Ovary (tissue), 9 donors: Measurements from ENCODE around the gene C19orf18. TPM values are rescaled to one million over a fixed set of nuclear protein-coding genes. Genes with fewer than 3 reads are reported as not detected.

Source experiments
- DNase-seq, 5 donors: peaks; one replicate each; pipeline ENCODE4 v3.0.0-alpha.2; 2019 to 2020
- H3K27ac ChIP-seq, 2 donors: fragments of 200-600 bp; one replicate each; pipeline versions ENCODE4 v1.5.1 to v1.8.0; 2019 to 2022
- H3K27me3 ChIP-seq: fragments of 200-600 bp; one replicate; pipeline ENCODE4 v1.8.0; 2022
- H3K36me3 ChIP-seq: fragments of 200-600 bp; sonication (generic); one replicate; pipeline ENCODE4 v1.5.1; 2019
- H3K4me1 ChIP-seq: one replicate; pipeline ENCODE4 v1.8.1; 2013; ENCODE audit warnings: mild to moderate bottlenecking, moderate library complexity; ENCODE audit not compliant: insufficient read depth
- H3K4me3 ChIP-seq: fragments of 200-600 bp; sonication (generic); one replicate; pipeline ENCODE4 v1.5.1; 2017
- H3K9me3 ChIP-seq, 2 donors: fragments of 200-600 bp in 1 of 2; sonication (generic) in 1 of 2; one replicate each; pipeline versions ENCODE4 v1.5.1 to v1.8.1; 2013 to 2019; ENCODE audit warnings: mild to moderate bottlenecking in 1 of 2, moderate library complexity in 1 of 2
- CTCF ChIP-seq, 3 donors: fragments of 450-650 bp in 2 of 3; fragments of 200-600 bp in 1 of 3; IDR thresholded peaks; one replicate each; pipeline versions ENCODE4 v1.5.1 to v1.8.0; 2016 to 2022; ENCODE audit warnings: antibody characterized with exemption in 3 of 3, mild to moderate bottlenecking in 1 of 3
- EP300 ChIP-seq: sonication (generic); formaldehyde crosslinking; IDR thresholded peaks from one replicate; pipeline ENCODE4 v1.6.1; 2017; ENCODE audit warnings: antibody characterized with exemption
- POLR2A ChIP-seq: fragments of 450-650 bp; IDR thresholded peaks from one replicate; pipeline ENCODE4 v1.6.1; 2017; ENCODE audit warnings: antibody characterized with exemption, mild to moderate bottlenecking, moderate library complexity
- WGBS, 3 donors: extraction: QIAGEN DNeasy Blood & Tissue Kit in 1 of 3; methylation state at CpG; one replicate each; pipeline versions ENCODE4 v1.1.5 to v1.1.7; 2013 to 2017; 5-methylcytosine and 5-hydroxymethylcytosine counted together
- intact Hi-C, 4 donors: fragments of 100-400 bp; cut with DNase I; formaldehyde crosslinking; loops; one replicate each; pipeline versions ENCODE4 v1.11.0 to v1.15.1; 2022 to 2023
- polyA plus RNA-seq, 2 donors: library from polyadenylated mRNA; stranded (reverse); fragments of 200-250 nt in 1 of 2; fragments of 350-450 nt in 1 of 2; fragmentation: Illumina TruSeq in 1 of 2; extraction: RNeasy Lipid Tissue Mini Kit (QIAGEN cat#74804) in 1 of 2; gene quantifications; one replicate each; pipeline ENCODE4 v1.2.3, GENCODE V29; 2013 to 2014
- total RNA-seq, 7 donors: library from RNA; depleted of rRNA in 2 of 7; stranded (reverse); fragments of >200 nt in 2 of 7; fragmentation: NEBNext Ultra II Directional in 3 of 7; extraction: Animal tissue kit (Norgen Biotek cat#: 25700) in 3 of 7; gene quantifications; one replicate each; pipeline versions ENCODE4 v1.1.0 to v1.2.4, GENCODE V29; 2016 to 2023
- donor health status: DM: no; HTN: no; CAD: no; lungs with moderate emphysema.
- donor health status: DM: no; HTN: no; CAD: no.
- donor health status: Bipolar disorder and iron deficiency.
- donor health status: DM: yes; HTN: yes; CAD: no.
- donor health status: DM: no; HTN: no; CAD: no.
- donor health status: DM: yes; HTN: yes; CAD: no.

Gene C19orf18
- total and polyA plus RNA-seq, 9 donors = 0.36 to 2.4 (median 1.4) TPM

DNA sequence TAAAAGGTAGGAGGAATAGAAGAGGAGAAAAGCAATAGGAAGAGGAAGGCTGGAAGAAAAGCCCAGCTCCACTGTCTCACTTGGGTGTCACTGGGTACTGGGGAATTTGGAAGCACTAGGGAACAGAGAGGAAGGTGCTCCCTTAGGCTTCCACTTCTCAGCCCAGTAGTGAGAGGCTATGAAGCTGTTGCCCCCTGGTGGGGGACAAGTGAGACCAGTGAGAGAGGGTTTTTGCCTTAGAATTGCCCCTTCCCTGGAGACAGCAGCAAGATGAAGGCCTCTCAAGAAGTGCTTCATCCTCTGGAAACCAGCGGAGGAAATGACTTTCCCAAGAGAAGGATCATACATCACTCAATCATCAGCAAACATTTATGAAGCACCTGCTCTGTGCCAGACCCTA is 33.0 kb upstream of the C19orf18 start:
- no peak for TF ChIP-seq POLR2A
- no peak for TF ChIP-seq EP300
- no peak for TF ChIP-seq CTCF (IDR thresholded peaks at IDR 0.05)
- intact Hi-C loops = loop anchor here in 1 of 4 donors (10.0 kb wide), 1 partner anchor 148 kb away; the partner anchor contains the start of gene ZNF329
- no peak overlapping the region for H3K27ac ChIP-seq
- H3K4me3 ChIP-seq = no peak overlapping the region
- H3K27me3 ChIP-seq = no peaks in the 10 kb centered on the region
- WGBS, 3 donors = 86 to 95% (median 91%) methylated on average over 1 of the region's 1 CpG
- no peak for DNase-seq
- H3K9me3 ChIP-seq = peaks cover 0 to 38% of the 10 kb centered on the region in 2 donors
- peaks cover 4% of the 10 kb centered on the region for H3K4me1 ChIP-seq
- H3K36me3 ChIP-seq = no peaks in the 10 kb centered on the region

- DNase-seq = peak in 1 of 5 donors; percentile 21
- Histone ChIP-seq H3K27ac (peak overlapping the region in 1 of 2 donors; percentile 86), H3K4me3 (peak overlapping the region; percentile 90), H3K27me3 (no peaks in the 10 kb centered on the region), H3K36me3 (no peaks in the 10 kb centered on the region), H3K9me3 (peaks cover 0 to 49% of the 10 kb centered on the region in 2 donors), H3K4me1 (peaks cover 10% of the 10 kb centered on the region)
- WGBS, 3 donors = 24 to 27% (median 26%) methylated on average over 31 of the region's 31 CpGs
- intact Hi-C loops = loop anchor here in 1 of 4 donors (10.0 kb wide), 1 partner anchor 152 kb away; the partner anchor contains the start of gene ZNF329
- no peak for TF ChIP-seq POLR2A
- no peak for TF ChIP-seq CTCF (IDR thresholded peaks at IDR 0.05)
- no peak for TF ChIP-seq EP300
Measured at GRCh38 chr19:58003174-58003828, 29.0 kb upstream of the C19orf18 start.

- TF ChIP-seq CTCF (IDR thresholded peaks at IDR 0.05) = no peak
- peak; percentile 83 for TF ChIP-seq POLR2A
- 0 to 1% (median 0%) methylated on average over 88 to 91 of the region's 91 CpGs for WGBS, 3 donors
- Histone ChIP-seq H3K4me1 (peaks cover 10% of the 10 kb centered on the region), H3K36me3 (no peaks in the 10 kb centered on the region), H3K4me3 (peak within 1 kb of the TSS; percentile 90), H3K9me3 (peaks cover 0 to 49% of the 10 kb centered on the region in 2 donors), H3K27me3 (no peaks in the 10 kb centered on the region), H3K27ac (peak within 1 kb of the TSS; percentile 72 to 86)
- peak; percentile 83 to 91 (median 86) for DNase-seq
- intact Hi-C loops = loop anchor here in 1 of 4 donors (10.0 kb wide), 1 partner anchor 152 kb away; the partner anchor contains the start of gene ZNF329
Measured at GRCh38 chr19:58002384-58003173, 28.2 kb upstream of the C19orf18 start, which contains the start of gene ZNF606. Gene ZNF606, minus strand, starts transcription at chr19:58002820. Its CDS starts 1,501 bp downstream, at chr19:58001319.

DNA sequence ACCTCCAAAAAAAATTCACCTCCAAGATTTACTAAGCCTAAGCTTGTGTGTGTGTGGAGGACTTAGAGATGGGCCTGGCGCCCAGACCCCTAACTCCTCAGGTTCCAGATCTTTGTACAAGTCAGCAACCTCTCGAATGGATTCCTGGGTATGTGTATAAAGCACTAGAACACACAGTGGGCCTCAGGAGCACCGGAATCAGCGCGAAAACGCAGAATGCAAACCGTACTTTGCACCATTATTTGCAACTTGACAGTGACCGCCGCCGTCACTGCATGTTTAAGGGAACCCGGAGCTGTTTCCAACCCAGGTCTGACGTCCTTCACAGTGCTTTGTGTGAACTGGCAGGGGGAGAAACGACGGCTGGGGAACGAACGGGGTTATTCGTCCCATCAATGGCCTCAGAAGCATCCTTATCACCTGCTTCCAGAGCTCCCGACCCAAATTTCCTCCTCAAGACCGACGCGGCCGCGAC is 27.6 kb upstream of the C19orf18 start:
- intact Hi-C loops = loop anchor here in 1 of 4 donors (10.0 kb wide), 1 partner anchor 153 kb away; the partner anchor contains the start of gene ZNF329
- WGBS, 3 donors = 3 to 4% (median 3%) methylated on average over 23 of the region's 23 CpGs
- TF ChIP-seq CTCF (IDR thresholded peaks at IDR 0.05) (no peak), EP300 (no peak), POLR2A (no peak)

More for the DNA sequence above, 27.6 kb upstream of the C19orf18 start:
- Histone ChIP-seq H3K4me1 (peaks cover 10% of the 10 kb centered on the region), H3K9me3 (peaks cover 0 to 48% of the 10 kb centered on the region in 2 donors), H3K27me3 (no peaks in the 10 kb centered on the region), H3K36me3 (no peaks in the 10 kb centered on the region), H3K27ac (peak overlapping the region; percentile 72 to 86), H3K4me3 (peak overlapping the region; percentile 90)
- no peak for DNase-seq
